Stomach (tissue), 9 donors: ENCODE data around the gene CDC45. TPM values are rescaled to one million over a fixed set of nuclear protein-coding genes. Genes with fewer than 3 reads are reported as not detected.

ENCODE experiments used
- DNase-seq, 2 donors: peaks; one replicate each; pipeline versions ENCODE4 v3.0.0 to v3.0.0-alpha.2; 2013 to 2019
- H3K27ac ChIP-seq, 5 donors: fragments of 200-600 bp in 4 of 5; sonication (generic) in 4 of 5; one replicate each; pipeline ENCODE4 v1.5.1; 2013 to 2019; ENCODE audit warnings: mild to moderate bottlenecking in 1 of 5, moderate library complexity in 1 of 5
- H3K27me3 ChIP-seq, 3 donors: fragments of 200-600 bp; sonication (generic); one replicate each; pipeline ENCODE4 v1.5.1; 2017 to 2019; ENCODE audit warnings: mixed run types in 1 of 3
- H3K36me3 ChIP-seq, 4 donors: fragments of 200-600 bp; sonication (generic); 1 replicate in 3 of 4; 2 replicates in 1 of 4; pipeline ENCODE4 v1.5.1; 2016 to 2019
- H3K4me1 ChIP-seq, 4 donors: fragments of 200-600 bp; sonication (generic); one replicate each; pipeline ENCODE4 v1.5.1; 2016 to 2019
- H3K4me3 ChIP-seq, 4 donors: fragments of 200-600 bp; sonication (generic) in 3 of 4; one replicate each; pipeline ENCODE4 v1.5.1; 2016 to 2019; ENCODE audit warnings: mild to moderate bottlenecking in 1 of 4
- H3K9me3 ChIP-seq, 4 donors: fragments of 200-600 bp; sonication (generic); one replicate each; pipeline ENCODE4 v1.5.1; 2016 to 2019
- EP300 ChIP-seq: sonication (generic); formaldehyde crosslinking; IDR thresholded peaks from one replicate; pipeline ENCODE4 v1.6.1; 2017; ENCODE audit warnings: antibody characterized with exemption
- POLR2A ChIP-seq, 4 donors: fragments of 450-650 bp; IDR thresholded peaks; one replicate each; pipeline ENCODE4 v1.6.1; 2016; ENCODE audit warnings: antibody characterized with exemption in 4 of 4, control low read depth in 2 of 4, mild to moderate bottlenecking in 1 of 4, moderate library complexity in 1 of 4
- POLR2AphosphoS5 ChIP-seq, 3 donors: sonication (generic); formaldehyde crosslinking; IDR thresholded peaks; one replicate each; pipeline ENCODE4 v1.6.1; 2016; ENCODE audit warnings: antibody characterized with exemption in 3 of 3
- WGBS, 5 donors: extraction: QIAGEN DNeasy Blood & Tissue Kit in 3 of 5; methylation state at CpG; one replicate each; pipeline versions ENCODE4 v1.1.5 to v1.1.7; 2013 to 2018; 5-methylcytosine and 5-hydroxymethylcytosine counted together
- intact Hi-C: fragments of 100-400 bp; cut with DNase I; formaldehyde crosslinking; loops from one replicate; pipeline ENCODE4 v1.15.1; 2023; ENCODE audit warnings: low total_unique reads
- polyA plus RNA-seq, 3 donors: library from polyadenylated mRNA; stranded (reverse); fragments of 200-250 nt; gene quantifications; one replicate each; pipeline ENCODE4 v1.2.3, GENCODE V29; 2013
- total RNA-seq, 5 donors: library from RNA; depleted of rRNA; stranded (reverse); fragments of >200 nt; gene quantifications; one replicate each; pipeline versions ENCODE4 v1.1.0 to v1.2.3, GENCODE V29; 2014 to 2016
- TF ChIP-seq, protein P1 (sequence below), 7 experiments: fragments of 450-650 bp in 4 of 7; fragments of 200-600 bp in 3 of 7; sonication (generic) in 3 of 7; IDR thresholded peaks; one replicate each; pipeline ENCODE4 v1.5.1; 2016 to 2019; ENCODE audit warnings: antibody characterized with exemption in 7 of 7, control low read depth in 2 of 7, mild to moderate bottlenecking in 1 of 7
- donor health status: healthy with polysubstance abuse.
- donor health status: Bipolar disorder and iron deficiency.
- donor health status: healthy.

Gene CDC45
- total and polyA plus RNA-seq, 8 donors = 1.2 to 44.2 (median 5.4) TPM; not detected in 1

GRCh38 chr22:19446603-19447329, 33.0 kb upstream of the CDC45 start:
- Histone ChIP-seq H3K27me3 (no peaks in the 10 kb centered on the region), H3K9me3 (no peaks in the 10 kb centered on the region), H3K27ac (peak overlapping the region; percentile 92 to 96 (median 95)), H3K36me3 (peaks cover 18 to 57% (median 45%) of the 10 kb centered on the region in 4 donors), H3K4me1 (peaks cover 21 to 53% (median 40%) of the 10 kb centered on the region in 4 donors), H3K4me3 (peak overlapping the region; percentile 69 to 91 (median 83))
- TF ChIP-seq EP300 (no peak), POLR2AphosphoS5 (IDR thresholded peaks at IDR 0.05) (no peak), POLR2A (IDR thresholded peaks at IDR 0.05) (no peak)
- TF ChIP-seq, protein P1, sequence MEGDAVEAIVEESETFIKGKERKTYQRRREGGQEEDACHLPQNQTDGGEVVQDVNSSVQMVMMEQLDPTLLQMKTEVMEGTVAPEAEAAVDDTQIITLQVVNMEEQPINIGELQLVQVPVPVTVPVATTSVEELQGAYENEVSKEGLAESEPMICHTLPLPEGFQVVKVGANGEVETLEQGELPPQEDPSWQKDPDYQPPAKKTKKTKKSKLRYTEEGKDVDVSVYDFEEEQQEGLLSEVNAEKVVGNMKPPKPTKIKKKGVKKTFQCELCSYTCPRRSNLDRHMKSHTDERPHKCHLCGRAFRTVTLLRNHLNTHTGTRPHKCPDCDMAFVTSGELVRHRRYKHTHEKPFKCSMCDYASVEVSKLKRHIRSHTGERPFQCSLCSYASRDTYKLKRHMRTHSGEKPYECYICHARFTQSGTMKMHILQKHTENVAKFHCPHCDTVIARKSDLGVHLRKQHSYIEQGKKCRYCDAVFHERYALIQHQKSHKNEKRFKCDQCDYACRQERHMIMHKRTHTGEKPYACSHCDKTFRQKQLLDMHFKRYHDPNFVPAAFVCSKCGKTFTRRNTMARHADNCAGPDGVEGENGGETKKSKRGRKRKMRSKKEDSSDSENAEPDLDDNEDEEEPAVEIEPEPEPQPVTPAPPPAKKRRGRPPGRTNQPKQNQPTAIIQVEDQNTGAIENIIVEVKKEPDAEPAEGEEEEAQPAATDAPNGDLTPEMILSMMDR (IDR thresholded peaks at IDR 0.05) = no peak
- 18 to 20% (median 19%) methylated on average over 21 to 22 of the region's 22 CpGs for WGBS, 5 donors
- no peak for DNase-seq
- intact Hi-C loops = no loop called here

DNA sequence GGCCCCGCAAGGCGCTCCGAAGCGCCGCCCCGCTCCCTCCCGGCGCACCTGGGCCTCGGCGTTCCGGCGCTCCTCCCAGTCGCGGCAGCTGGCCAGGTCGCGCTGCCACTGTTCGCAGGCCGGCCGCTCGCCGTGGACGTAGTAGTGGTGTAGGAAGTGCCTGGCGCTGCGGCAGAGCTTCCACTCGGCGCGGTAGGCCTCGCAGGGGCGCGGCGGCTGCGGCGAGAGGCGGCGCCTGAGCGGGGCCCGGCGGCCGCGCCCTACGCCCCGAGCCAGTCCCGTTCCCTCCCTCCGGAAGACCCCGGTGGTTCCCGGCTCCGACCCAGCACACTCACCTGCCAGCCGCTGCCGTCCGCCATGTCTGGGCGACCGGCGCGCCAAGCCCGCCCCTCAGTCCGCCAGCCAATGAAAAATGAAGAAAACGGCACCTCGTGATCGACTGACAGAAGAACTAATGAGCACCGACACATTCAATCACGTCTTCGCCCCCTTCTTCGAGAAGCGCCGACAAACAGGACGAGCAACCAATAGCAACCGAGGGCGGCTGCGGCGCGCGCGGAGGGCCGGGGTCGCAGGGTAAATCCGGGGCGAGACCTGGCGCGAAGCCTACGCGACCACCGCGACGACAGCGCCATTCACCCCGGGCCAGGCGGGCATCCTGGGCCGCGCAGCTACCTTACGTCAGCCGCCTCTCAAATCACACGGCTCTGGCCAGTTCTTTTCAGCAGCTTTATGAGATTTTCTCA, 32.2 kb upstream of the CDC45 start, which contains the start of gene C22orf39:
Gene C22orf39 (minus strand): TSS at position 382 of the 746 bp plus-strand sequence. CDS start 23 bp downstream, at position 359.
- intact Hi-C loops = no loop called here
- peak; percentile 89 to 97 for DNase-seq
- 0% methylated on average over 51 to 92 of the region's 92 CpGs for whole genome bisulfite sequencing, 5 donors
- no peak for TF ChIP-seq EP300
- TF ChIP-seq, protein P1 (IDR thresholded peaks at IDR 0.05) = no peak
- TF ChIP-seq POLR2A (IDR thresholded peaks at IDR 0.05) = peak in 1 of 4 donors; percentile 41
- peak; percentile 57 to 94 (median 91) for TF ChIP-seq POLR2AphosphoS5 (IDR thresholded peaks at IDR 0.05)
- Histone ChIP-seq H3K36me3 (peaks cover 20 to 57% (median 46%) of the 10 kb centered on the region in 4 donors), H3K9me3 (no peaks in the 10 kb centered on the region), H3K4me3 (peak within 1 kb of the TSS; percentile 69 to 91 (median 83)), H3K27me3 (no peaks in the 10 kb centered on the region), H3K27ac (peak within 1 kb of the TSS; percentile 92 to 96 (median 95)), H3K4me1 (peaks cover 21 to 53% (median 40%) of the 10 kb centered on the region in 4 donors)

GRCh38 chr22:19448076-19448607, 31.6 kb upstream of the CDC45 start:
- Histone ChIP-seq H3K4me3 (peak overlapping the region; percentile 69 to 91 (median 83)), H3K4me1 (peaks cover 21 to 53% (median 39%) of the 10 kb centered on the region in 4 donors), H3K27ac (peak overlapping the region; percentile 92 to 96 (median 95)), H3K36me3 (peaks cover 26 to 57% (median 47%) of the 10 kb centered on the region in 4 donors), H3K9me3 (no peaks in the 10 kb centered on the region), H3K27me3 (no peaks in the 10 kb centered on the region)
- 6 to 19% (median 11%) methylated on average over 14 of the region's 14 CpGs for WGBS, 5 donors
- TF ChIP-seq, protein P1 (IDR thresholded peaks at IDR 0.05) = no peak
- no peak for TF ChIP-seq POLR2A (IDR thresholded peaks at IDR 0.05)
- TF ChIP-seq EP300 = no peak
- no peak for TF ChIP-seq POLR2AphosphoS5 (IDR thresholded peaks at IDR 0.05)
- intact Hi-C loops = no loop called here
- peak; percentile 28 to 82 for DNase-seq
